GOT3 (cell line): ENCODE data around the gene ELAPOR1.

Experiments
- DNase-seq: peaks from one replicate; lab custom pipeline; 2025; ENCODE audit warnings: mixed read lengths; lab: John Stamatoyannopoulos, UW

The ELAPOR1 gene

GRCh38 chr1:109094871-109095270 is 19.0 kb upstream of the ELAPOR1 start:
- DNase-seq, result no peak

- DNase-seq, result no peak
Observed at GRCh38 chr1:109095631-109096030, 18.3 kb upstream of the ELAPOR1 start.

- no peak for DNase-seq
Observed at GRCh38 chr1:109096120-109096519, 17.8 kb upstream of the ELAPOR1 start.

DNA sequence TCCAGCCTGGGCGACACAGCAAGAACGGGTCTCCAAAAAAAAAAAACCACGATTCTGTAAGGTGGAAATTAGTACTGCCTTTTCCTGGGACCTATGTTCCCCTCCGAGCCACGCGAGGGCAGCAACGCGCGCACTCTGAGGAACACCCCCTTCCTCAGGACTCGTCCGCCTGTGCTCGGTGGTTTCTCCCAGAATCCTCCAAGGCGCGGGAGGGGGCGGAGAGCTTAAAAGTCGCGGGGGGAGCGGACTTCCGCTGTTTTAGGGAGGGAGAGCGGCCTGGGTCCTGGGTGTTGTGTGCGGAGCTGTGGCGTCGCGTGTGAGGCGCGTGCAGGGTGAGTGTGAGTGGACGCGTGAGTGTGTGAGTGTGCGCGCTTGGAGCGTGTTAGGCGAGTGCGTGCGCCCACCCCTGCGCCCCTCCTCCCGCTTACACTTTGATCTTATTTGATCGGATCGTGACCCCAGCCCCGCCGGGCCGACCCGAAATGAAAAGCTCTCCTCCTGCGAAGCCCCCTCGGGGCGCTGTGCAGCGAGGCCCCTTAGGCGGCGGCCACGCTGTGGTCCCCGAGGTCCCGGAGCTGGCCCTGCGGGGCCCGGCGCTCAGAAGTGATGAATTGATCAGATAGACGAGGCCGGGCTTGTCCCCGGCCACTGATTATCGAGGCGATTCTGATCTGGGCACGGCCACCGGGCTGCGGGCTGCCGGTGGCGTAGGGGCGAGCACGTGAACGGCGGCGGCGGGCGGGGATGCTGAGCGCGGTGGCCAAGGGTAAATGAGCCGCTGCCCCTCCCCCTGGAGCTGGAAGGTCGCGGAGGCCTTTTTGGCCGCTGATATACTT is 13.8 kb upstream of the ELAPOR1 start:
- peak; percentile 61 for DNase-seq

- no peak for DNase-seq
Observed at GRCh38 chr1:109104364-109105151, 9.4 kb upstream of the ELAPOR1 start.

DNA sequence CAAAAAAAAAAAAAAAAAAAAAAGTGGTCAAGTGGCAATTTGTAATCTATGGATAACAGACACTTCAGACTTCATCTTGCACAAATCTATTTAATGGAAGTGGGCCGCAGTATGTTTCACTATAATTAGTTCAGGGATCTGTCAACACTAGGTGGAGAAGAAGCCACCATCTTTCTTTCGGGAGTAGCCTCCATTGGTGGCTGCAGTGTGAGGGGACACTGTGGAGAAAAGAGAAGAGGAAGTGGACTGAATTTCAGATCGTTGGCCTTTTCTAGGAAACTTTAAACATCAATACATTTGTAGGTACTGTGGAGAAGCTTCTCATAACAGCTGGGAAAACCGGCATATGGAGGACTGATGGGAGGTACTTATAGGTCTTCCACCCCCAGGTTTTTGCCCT is 8.0 kb upstream of the ELAPOR1 start:
- no peak for DNase-seq

GRCh38 chr1:109107785-109108184 is 6.1 kb upstream of the ELAPOR1 start:
- no peak for DNase-seq

DNA sequence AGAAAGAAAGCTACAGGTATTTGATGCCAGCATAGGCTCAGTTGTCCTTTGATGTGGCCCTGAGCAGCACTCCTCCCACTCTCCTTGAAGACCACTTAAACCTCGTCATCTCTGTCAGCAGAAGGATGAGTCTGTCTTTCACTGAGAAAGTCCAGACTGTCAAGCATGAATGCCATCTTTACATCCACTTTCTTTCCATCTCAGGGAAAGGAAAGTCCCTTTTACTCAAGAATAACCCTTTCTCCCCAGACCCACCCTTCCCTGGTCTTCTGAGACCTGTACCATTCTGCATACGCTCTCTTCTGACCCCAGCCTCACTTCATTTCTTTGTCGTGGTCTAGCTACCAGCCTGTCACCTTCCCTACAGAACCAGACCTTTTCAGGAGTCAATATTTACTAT is 4.0 kb upstream of the ELAPOR1 start:
- DNase-seq, result no peak

DNA sequence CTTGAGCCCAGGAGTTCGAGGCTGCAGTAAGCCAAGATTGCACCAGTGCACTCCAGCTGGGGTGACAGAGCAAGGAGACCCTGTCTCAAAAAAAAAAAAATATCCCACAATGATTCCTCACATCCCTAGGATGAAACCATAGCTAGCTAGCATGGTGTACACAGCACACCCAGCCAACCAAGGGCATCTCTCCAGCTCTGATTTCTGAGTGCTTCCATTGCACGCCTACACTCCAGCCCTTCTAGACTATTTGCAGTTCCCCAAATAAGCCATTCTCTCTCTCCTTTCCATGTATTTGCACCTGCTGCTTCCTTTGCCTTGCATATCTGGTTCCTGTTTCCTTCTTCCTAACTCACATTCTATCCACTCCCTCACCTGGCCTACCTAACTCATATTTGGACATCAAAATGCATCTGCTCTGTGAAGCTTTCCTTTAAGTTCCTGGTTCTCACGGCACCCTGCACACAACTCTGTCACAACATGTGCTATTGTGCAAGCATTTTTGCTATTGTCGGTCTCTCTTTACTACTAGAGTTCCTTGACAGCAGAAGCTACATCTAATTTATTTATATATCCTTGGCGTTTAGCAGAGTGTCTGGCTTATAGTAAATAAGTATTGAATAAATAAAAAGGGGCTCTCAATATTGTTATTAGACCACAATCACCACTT is 2.4 kb upstream of the ELAPOR1 start:
- DNase-seq, result no peak

DNA sequence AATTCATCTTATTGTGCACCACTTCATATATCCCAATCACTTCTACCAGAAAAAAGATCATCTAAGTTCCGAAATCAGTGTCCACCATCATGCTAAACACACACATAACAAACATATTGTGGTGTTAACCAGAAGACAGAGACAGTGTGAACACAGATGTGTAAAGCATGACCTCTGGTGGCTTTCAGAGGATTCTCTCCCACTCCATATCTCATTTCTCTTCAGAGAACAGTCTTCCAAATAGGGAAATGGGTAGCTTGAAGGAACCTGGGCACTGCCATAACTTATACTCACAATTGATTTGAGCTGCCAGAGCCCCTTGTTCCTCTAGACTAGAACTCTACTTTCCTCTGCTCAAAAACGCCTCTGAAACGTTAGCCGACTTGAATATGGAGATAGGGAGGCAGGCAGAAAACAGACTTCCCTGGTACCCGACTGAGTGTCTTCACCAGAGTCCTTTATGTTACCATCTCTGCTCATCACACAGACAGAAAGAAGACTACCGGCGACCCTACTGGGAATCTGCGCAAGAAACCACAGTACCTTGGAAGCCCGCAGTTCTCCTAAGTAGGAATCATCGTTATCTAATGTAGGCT is 1.8 kb upstream of the ELAPOR1 start:
- no peak for DNase-seq

- DNase-seq, result peak; percentile 33
Observed at GRCh38 chr1:109112652-109113285, 1.1 kb upstream of the ELAPOR1 start.

DNA sequence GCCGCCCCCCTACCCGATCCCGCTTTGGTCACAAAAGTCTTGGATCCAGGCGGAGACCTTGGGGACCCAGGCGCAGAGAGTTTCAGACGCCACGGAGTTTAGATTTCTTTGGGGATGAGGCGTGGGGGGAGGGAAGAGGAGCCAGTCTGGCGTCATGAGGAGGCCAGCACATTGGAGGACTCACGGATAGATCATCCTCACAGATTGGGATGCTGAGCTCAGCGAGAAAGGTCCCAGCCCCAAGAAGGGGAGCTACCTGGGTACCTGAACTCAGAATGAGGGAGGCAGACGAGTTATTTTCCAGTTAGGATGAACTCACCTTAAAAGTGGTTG is 393 bp downstream of the ELAPOR1 start:
- no peak for DNase-seq

DNA sequence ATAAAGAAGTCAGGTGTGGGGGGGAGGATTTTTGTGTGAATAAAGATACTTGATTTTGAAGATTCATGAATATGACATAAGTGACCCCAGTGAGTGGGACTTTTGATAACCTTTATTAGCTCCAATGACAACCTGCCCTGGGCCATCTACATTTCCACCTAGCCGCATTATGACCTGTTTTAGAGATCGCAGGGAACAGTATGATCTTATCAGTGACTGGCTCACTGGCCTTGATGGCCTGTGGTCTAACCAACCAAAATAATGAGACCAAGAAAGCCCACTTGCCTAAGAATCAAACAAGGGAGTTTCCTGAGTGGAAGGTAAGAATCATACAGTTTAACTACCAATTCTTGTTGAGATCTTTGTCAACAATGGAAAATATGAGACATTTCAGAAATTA is 1.8 kb downstream of the ELAPOR1 start:
- DNase-seq, result no peak

GRCh38 chr1:109116286-109116685 is 2.4 kb downstream of the ELAPOR1 start:
- DNase-seq, result no peak

- DNase-seq, result no peak
Observed at GRCh38 chr1:109118089-109118488, 4.2 kb downstream of the ELAPOR1 start.

GRCh38 chr1:109120356-109120755 is 6.4 kb downstream of the ELAPOR1 start:
- no peak for DNase-seq

DNA sequence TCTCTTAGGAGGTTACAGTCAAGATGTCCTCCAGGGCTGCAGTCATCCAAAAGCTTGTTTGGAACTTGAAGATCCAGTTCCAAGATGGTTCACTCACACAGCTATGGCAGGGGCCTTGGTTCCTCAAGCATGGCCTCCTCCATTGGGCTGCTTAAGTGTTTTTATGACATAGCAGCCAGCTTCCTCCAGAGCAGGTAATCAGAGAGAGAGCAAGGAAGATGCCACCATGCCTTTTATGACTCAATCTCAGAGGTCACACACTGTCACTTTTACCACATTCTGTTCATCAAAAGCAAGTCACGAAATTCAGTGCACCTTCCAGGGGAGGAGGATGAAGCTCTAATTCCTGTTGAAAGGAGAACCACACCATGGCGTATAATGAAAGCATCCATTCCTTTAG is 17.1 kb downstream of the ELAPOR1 start:
- DNase-seq, result no peak

DNA sequence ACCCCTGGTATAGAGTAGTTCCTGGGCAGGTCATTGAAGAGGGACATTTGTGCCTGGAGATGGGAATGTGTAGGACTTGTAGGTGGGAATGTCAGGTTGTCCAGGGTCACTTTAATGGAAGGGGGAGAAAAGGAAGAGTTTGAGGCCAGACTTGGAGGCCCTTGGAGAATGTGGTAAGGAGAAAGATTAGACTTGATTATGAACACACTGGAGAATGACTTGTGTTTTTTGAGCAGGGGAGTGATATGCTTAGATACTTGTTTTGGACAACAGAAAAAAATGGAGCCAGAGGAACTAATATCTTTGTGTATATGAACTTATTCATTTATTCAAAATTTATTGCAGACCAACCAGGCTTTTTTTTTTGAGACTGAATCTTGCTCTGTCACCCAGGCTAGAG is 17.9 kb downstream of the ELAPOR1 start:
- DNase-seq, result no peak

DNA sequence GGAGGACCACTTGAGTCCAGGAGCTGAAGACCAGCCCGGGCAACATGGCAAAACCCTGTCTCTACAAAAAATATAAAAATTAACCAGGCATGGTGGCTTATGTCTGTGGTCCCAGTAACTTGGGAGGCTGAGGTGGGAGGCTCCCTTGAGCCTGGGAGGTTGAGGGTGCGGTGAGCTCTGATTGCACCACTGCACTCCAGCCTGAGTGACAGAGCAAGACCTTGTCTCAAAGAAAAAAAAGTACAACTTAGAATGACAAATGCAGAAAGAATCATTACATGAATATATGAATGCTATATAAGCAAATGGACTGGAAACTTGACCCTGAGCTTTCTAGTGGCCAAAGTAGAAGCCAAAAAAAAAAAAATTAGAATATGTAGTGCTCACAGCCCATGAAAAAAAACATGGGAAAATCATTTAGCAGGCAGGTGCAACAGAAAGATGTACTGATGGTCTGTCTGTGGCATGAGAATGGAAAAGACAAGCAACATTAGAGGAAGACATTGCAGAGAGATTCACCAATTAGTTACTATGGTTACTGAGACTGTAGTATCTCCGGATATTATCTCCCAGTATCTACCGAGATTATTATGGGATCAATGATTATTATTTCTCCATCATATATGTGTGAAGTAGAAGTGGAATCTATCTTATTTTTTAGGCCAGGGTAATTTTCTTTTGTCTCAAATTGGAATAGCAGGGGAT is 19.2 kb downstream of the ELAPOR1 start:
- DNase-seq, result no peak

DNA sequence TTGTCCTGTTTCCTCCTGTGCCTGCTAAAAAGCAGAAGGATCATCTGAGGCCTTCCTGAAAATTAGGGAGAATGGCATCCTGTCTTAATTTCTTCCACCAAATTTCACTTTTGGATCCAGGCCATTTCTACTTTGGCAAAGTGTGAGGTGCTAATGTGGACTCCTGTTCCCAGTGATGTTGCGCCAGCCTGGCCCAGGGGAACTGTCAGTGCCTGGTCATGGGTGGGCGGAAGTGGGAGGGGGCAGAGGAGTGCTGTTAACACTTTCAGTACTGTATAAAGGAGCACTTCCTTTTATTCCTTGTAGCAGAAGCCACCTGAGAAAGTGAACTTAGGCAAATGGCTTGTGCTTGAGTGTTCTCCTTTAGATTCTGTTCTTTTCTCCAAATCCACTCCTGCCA is 19.9 kb downstream of the ELAPOR1 start:
- DNase-seq, result no peak

DNA sequence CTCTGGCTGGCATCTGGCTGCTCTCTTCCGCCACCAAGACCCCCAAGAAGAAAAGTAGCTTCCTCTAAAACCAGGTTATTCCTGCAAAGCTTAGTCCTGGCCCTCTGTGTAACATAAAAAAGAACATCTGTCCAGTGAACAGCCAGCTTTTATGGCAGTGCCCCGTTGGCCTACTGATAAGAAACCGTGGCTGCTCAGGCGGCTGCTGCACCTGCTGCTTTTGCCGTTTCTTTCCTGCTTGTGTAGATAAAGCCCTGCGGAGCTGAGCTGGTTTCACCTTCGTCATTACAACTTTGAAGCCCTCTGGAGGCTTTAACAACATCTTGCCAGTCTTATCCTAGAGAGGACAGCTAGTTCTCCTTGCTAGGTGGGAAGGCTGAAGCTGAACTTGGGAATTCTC is 20.5 kb downstream of the ELAPOR1 start:
- no peak for DNase-seq
